Activated CD8-positive, alpha-beta memory T cell treated with anti-CD3 and anti-CD28 coated beads for 36 hours (primary cell): ENCODE results near the gene ADAMTS2. TPM values are rescaled to one million over a fixed set of nuclear protein-coding genes. Genes with fewer than 3 reads are reported as not detected.

ENCODE experiments used
- CTCF ChIA-PET: fragments of 350-600 bp; sonication (Branson Sonifier 250); formaldehyde crosslinking; loops from one replicate; lab custom pipeline; 2021; ENCODE audit warnings: antibody characterized with exemption; lab: Charles Lee
- POLR2A ChIA-PET: fragments of 350-600 bp; sonication (Branson Sonifier 250); formaldehyde crosslinking; loops from one replicate; lab custom pipeline; 2021; ENCODE audit warnings: antibody characterized with exemption; lab: Charles Lee
- total RNA-seq, 2 experiments: library from RNA; stranded (reverse); gene quantifications; one replicate each; pipeline ENCODE4 v1.2.3, GENCODE V29; 2021

The ADAMTS2 gene
- total RNA-seq, 2 experiments from 2014 or later = not detected

DNA sequence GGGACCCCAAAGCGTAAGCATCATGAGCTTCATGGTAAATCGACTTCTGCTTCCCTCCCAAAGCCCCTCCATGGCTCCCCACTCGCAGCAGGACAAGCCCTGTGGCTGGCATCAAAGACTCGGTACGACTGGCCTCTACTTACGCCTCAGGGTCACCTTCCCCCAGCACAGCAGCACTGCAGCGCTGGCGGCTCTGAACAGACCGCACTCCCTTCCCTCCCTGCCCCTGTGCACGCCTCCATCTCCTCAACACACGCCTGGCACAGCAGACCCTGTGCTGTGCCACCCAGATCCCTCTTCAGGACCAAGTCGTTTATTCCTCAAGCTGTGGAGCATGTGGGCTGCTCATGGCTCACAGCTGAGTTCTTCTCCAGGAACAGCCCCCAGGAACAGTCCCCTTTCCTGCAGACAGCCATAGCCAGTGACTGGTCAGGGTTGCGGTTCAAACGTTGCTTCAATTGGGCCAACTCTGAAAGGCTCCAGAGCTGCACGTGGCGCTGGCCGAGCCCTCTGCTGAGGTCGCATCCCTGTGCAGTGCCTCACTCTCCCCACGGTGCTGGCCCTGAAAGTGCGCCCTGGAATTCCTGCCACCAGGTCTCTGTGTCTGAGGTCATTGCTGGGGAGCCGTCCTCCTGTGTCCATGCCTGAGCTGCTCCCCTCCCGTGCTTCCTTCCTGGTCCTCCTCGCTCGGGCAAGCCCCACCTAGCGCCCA lies 197.1 kb downstream of the ADAMTS2 start:
- POLR2A ChIA-PET = no interaction called here
- CTCF ChIA-PET = interaction anchor here (0.6 kb wide), 1 partner anchor 192 kb away, joined by 5 read pairs; no protein-coding TSS in a partner anchor

GRCh38 chr5:179146277-179146676 lies 199.0 kb downstream of the ADAMTS2 start:
- ChIA-PET CTCF (no interaction called here), POLR2A (no interaction called here)

DNA sequence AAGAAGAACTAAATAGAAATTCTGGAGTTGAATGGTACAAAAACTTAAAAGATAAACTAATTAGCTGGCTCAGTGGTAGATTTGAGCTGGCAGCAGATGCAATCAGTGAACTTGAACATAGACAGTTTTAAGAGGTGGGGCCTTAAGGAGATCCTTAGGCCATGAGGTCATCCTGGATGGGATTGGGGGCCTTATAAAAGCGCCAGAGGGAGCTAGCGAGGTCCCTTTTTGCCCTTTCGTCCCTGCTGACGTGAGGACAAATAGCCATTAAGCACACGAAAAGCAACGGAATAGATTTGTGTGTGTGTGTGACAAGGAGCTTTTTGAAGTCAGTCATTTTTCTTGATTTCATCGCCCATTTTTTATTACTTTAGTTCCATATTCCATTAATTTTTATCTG lies 201.8 kb downstream of the ADAMTS2 start:
- ChIA-PET CTCF (interaction anchor here (0.7 to 3.4 kb wide), 2 partner anchors 23 to 932 kb away, joined by 3 to 13 read pairs; no protein-coding TSS in a partner anchor), POLR2A (no interaction called here)

GRCh38 chr5:179142434-179143198 lies 202.6 kb downstream of the ADAMTS2 start:
- ChIA-PET CTCF (interaction anchor here (3.4 kb wide), 1 partner anchor 24 kb away, joined by 13 read pairs; no protein-coding TSS in a partner anchor), POLR2A (no interaction called here)

GRCh38 chr5:179141867-179142266 lies 203.4 kb downstream of the ADAMTS2 start:
- ChIA-PET CTCF (interaction anchor here (3.4 kb wide), 1 partner anchor 25 kb away, joined by 13 read pairs; no protein-coding TSS in a partner anchor), POLR2A (no interaction called here)

GRCh38 chr5:179140293-179140692 lies 205.0 kb downstream of the ADAMTS2 start:
- ChIA-PET CTCF (no interaction called here), POLR2A (no interaction called here)

- CTCF ChIA-PET = no interaction called here
- POLR2A ChIA-PET = no interaction called here
These were observed 205.4 kb downstream of the ADAMTS2 start for GRCh38 chr5:179139936-179140235.

DNA sequence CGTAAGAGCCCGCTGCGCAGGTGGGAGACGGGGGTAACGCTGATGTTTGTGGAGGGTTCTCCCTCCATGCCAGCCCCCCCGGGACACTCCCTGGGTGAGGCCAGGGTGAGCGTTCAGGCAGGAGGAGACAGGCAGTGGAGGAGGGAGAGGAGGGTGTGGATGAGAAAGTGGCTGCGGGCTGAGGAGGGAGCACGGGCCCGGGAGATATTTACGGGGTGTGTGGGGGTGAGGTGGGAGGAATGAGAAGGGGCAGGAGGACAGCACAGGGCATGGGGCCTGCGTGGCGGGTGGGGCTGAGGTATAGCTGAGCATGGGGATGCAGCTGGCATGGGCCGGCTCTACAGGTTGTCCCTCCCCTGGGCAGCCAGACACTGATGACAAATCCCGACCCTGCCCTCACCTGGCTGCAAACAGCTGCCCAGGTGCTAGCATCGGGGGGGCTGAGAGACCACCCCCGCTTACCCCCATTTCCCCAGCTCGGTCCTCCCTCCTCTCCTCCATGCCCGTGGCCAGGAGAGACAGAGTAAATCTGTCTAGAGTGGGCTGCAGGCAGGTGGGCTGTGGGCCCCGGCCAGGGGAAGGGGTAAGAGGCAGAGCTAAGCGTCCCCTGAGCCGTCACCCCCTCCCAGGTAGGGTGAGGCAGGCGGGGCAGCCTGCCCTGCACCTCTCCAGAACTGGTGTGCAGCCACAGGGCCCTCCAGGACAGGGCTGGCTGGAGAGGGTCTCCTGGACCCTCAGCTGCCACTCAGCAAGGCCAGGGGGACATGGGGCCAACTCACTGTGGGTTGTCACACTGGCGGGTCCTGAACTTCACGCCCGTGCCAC lies 205.9 kb downstream of the ADAMTS2 start:
- POLR2A ChIA-PET = no interaction called here
- CTCF ChIA-PET = no interaction called here

DNA sequence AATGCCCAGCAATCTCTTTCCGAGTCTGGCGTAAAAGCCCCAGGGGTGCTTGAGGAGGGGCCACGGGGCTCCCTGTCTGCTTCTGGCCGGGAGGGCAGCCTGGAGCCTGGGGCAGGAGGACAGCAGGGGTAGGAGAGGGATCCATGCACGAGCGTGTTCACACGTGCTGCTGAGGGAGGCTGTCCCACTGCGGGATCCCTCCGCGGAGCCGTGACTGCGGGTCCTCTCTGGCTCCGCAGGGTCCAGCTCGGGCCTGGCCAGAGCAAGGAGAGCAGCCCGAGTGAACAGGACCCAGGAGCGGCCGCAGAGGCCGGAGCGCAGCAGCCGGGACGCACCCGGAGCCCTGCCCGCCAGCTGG lies 206.7 kb downstream of the ADAMTS2 start:
- POLR2A ChIA-PET = no interaction called here
- CTCF ChIA-PET = no interaction called here

GRCh38 chr5:179137643-179138567 lies 207.4 kb downstream of the ADAMTS2 start:
- ChIA-PET POLR2A (no interaction called here), CTCF (no interaction called here)

DNA sequence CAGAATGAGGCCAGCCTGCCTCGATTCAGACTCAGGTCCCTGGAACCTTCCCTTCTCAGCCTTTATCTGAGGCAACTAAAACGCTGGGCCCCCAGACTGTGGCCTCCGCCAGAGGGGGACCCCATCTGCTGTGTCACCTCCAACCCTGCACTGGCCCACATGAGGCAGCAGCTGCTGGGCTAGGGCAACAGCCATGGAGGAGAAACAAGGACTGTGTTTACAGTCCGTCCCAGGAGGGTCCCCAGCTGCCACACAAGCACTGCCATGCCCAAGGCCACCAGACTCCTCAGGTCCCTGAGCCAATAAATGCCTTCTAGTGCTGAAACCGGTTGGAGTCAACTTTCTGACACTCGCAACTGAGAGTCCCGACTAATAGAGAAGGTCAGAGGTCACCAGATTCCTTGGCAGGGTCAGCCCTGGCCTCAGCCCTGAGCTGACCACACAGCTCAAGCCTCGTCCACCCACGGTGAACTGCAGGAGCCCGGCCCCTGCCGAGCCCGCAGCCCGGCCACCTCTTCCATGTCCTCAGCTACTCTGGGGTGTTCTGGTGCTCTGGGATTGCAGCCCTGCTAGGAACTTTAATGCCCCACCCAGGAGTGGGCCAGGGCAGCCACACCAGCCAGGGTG lies 208.1 kb downstream of the ADAMTS2 start:
- ChIA-PET POLR2A (no interaction called here), CTCF (no interaction called here)

DNA sequence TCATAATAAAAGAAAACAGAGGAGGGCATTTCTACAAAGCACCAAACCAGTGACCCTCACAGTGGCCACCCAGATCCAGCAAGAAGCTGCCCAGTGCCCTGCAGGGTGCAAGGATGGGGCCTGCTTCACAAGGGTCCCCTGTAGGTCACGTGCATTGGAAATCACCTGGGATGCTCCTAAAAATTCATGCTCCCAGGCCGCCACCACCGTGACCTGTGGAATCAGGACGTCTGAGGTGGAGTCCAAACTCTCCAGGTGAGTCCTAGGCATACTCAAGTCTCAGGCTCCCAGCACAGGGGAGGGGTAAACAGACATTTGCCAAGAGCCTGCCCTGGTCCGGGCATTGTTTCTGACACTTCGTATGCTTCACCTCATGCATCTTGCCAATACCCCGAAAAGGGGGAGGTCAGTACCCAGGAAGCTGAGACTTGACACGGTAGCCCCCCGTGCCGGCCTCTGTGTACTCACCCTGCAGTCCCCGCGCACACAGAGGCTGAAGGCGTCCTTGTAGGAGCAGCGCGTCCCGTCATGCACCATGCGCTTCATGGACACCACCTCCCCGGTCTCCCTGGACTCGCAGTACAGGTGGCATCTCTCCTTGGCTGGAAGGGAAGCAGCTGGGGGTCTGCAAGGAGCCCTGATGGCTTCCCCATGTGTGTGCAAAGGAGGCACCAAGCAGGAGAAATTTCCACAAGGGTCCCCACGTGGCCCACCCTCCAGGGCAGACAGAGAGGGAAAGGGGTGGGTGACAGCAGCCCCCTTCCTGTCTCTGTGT lies 209.6 kb downstream of the ADAMTS2 start:
- CTCF ChIA-PET = no interaction called here

DNA sequence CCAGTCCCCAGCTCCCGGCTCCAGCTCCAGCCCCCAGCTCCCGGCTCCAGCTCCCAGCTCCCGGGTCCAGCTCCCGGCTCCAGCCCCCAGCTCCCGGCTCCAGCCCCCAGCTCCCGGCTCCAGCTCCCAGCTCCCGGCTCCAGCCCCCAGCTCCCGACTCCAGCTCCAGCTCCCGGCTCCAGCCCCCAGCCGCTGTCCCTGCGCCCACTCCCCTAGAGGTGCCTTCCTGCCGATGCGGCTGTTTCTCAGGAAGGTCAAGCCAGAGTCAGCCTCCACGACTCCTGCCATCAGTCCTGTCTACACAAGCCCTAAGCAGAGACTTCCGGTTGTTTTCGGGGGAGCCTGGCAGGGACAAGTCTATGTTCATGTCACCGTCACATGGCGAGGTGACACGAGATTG lies 210.3 kb downstream of the ADAMTS2 start:
- POLR2A ChIA-PET = no interaction called here

More for the DNA sequence above, 209.6 kb downstream of the ADAMTS2 start:
- POLR2A ChIA-PET = no interaction called here

GRCh38 chr5:179134511-179134910 lies 210.8 kb downstream of the ADAMTS2 start:
- ChIA-PET POLR2A (no interaction called here), CTCF (no interaction called here)

More for the DNA sequence above, 210.3 kb downstream of the ADAMTS2 start:
- CTCF ChIA-PET = no interaction called here

- POLR2A ChIA-PET = no interaction called here
These were observed 212.5 kb downstream of the ADAMTS2 start for GRCh38 chr5:179132586-179133355.

GRCh38 chr5:179131886-179132585 lies 213.2 kb downstream of the ADAMTS2 start:
- POLR2A ChIA-PET = no interaction called here
- CTCF ChIA-PET = no interaction called here

More at GRCh38 chr5:179132586-179133355, 212.5 kb downstream of the ADAMTS2 start:
- CTCF ChIA-PET = no interaction called here
